HUES48 (cell line): Measurements from ENCODE around the gene GPR161.

Experiments
- H3K27ac ChIP-seq: one replicate; pipeline ENCODE4 v1.7.0; 2013; ENCODE audit warnings: low read depth, low read length, inconsistent platforms
- H3K27me3 ChIP-seq: 2 replicates; pipeline ENCODE4 v1.6.1; 2013; ENCODE audit warnings: mild to moderate bottlenecking, low read length; ENCODE audit not compliant: control insufficient read depth, insufficient read depth
- H3K36me3 ChIP-seq: 2 replicates; pipeline ENCODE4 v1.6.1; 2013; ENCODE audit warnings: low read length; ENCODE audit not compliant: control insufficient read depth, insufficient read depth
- H3K4me1 ChIP-seq: 2 replicates; pipeline ENCODE4 v1.6.1; 2013; ENCODE audit warnings: mild to moderate bottlenecking, low read length; ENCODE audit not compliant: control insufficient read depth, insufficient read depth
- H3K4me3 ChIP-seq: 2 replicates; pipeline ENCODE4 v1.5.1; 2013; ENCODE audit warnings: mild to moderate bottlenecking, low read depth, low read length
- H3K9ac ChIP-seq: 2 replicates; pipeline ENCODE4 v1.6.1; 2013; ENCODE audit warnings: mild to moderate bottlenecking, low read depth, low read length, moderate library complexity
- H3K9me3 ChIP-seq: 2 replicates; pipeline ENCODE4 v1.6.1; 2013; ENCODE audit warnings: low read length; ENCODE audit not compliant: control insufficient read depth, insufficient read depth

The GPR161 gene

DNA sequence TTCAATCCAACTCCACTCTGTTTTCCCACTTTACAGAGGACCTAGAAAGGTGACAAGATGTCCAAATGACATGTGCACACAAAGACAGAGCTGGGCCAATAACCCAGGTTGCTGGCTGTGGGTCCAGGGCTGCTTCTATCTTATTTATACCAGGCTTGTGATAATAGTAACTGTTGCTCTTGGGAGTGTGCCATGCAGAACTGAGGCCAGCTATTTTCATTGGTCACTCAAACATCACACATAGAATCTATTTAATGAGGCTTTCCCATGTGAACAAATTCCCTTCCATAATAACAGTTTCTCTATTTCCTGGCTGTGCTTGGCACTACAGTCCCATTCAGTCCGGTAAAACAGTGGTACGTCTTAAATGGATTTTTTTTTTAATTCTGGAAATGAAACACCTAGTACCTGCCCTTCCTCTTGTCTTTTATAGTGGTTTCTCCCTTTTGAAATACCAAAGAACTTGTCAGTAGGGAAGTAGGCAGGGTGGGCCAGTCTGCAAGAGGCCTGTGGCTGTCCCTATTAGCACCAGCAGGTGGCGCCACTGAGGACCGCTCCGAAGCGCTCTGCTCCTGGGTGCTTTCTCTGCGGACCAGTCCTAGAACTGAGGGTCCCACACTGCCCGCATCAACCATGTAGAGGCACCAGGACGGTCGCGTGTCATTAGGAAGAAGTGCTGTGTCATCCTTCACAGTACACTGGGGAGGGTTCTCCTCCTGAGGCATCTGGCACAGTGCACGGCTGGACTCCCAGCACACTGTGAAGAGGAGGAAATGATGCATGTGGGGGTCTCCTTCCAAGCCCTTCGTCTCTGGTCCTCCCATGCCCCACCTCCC lies 52.1 kb downstream of the GPR161 start:
- H3K27ac ChIP-seq: no peak overlapping the region
- H3K27me3 ChIP-seq: no peaks in the 10 kb centered on the region
- H3K36me3 ChIP-seq: peaks cover 16% of the 10 kb centered on the region
- H3K4me3 ChIP-seq: no peak overlapping the region
- no peaks in the 10 kb centered on the region for H3K9me3 ChIP-seq
- peaks cover 6% of the 10 kb centered on the region; the same call in 1 of the 2 replicates for H3K4me1 ChIP-seq
- H3K9ac ChIP-seq: no peak overlapping the region

DNA sequence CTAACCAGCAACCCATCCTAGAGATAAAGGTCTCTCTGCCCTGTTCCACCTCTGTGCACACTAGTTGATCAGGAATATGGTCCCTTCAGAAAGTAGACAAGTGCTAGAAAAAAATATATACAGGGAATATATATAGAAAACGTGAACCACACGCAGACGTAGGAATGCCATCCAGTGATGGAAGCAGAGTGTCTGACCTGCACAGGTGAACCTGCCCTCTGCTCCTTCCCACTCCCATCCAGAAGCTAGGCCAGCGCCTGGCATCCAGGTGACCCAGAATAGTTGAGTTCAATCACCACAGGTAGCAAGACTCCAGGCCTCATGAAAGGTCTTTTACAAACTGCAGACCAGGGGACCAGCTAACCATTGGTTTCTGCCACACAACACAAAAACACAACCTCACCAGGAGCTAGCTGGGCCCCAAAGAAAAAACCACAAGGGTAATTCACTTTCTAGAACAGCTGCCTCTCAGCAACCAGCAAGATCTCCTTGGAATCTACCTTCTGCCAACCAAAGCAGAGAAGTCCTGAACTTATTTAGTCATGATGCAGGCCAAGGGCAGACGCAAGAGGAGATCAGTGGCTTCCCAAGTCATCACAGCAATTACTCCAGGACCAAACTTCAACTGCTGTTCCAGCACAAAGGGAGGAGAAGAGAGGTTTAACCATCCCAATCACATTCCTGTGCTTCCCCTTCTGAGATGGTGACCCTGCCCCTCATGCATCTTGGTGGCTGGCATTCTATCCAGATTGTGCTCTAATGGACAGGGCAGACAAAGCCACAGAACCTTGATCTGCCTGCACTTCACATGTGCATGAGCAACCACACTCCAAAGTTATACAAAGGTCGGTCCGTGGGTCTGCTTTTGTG lies 53.0 kb downstream of the GPR161 start:
- no peaks in the 10 kb centered on the region for H3K9me3 ChIP-seq
- no peak overlapping the region for H3K27ac ChIP-seq
- no peak overlapping the region for H3K9ac ChIP-seq
- H3K36me3 ChIP-seq: peaks cover 16% of the 10 kb centered on the region
- H3K4me1 ChIP-seq: peaks cover 6% of the 10 kb centered on the region; the same call in 1 of the 2 replicates
- no peaks in the 10 kb centered on the region for H3K27me3 ChIP-seq
- no peak overlapping the region for H3K4me3 ChIP-seq

DNA sequence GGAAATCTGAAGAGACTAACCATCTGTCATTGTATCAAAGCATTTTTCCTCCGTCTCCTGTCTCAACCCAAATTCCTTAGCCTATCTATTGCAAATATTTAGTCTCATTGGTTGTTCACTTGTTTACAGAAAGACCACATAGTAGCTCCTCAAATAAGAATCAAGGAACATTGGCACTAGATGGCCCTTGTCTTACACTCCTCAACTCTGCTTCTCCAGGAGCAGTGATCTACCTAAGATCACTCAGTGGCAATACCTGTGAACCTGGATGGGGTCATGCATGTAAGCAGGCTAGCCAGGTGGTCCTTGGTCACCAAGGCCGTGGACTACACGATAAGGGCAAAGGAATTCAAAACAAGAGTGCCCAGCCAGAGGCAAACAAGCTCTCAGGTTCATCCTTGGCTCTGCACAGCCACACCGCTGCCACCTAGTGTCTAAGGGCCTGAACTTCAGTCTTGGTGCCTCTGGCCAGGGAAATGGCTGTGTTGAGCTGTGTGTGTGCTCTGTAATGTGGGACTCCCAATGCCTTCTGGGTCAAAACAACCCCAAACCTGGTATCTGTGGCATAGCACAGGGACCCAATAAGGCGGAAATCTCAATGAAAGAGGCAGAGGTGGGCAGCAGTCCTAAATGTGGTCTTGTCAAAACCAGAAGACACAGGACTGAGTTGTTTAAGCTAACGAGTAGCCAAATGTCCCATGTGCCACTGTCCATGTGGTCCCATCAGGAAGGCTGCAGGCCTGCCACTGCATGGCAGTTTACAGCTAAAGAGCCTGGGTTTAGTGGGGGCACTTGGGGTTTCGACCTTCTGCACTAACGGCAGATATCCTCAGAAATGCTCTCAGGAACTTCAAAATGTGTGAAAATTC lies 54.5 kb downstream of the GPR161 start:
- H3K27ac ChIP-seq: no peak overlapping the region
- peaks cover 8% of the 10 kb centered on the region for H3K36me3 ChIP-seq
- no peak overlapping the region for H3K9ac ChIP-seq

DNA sequence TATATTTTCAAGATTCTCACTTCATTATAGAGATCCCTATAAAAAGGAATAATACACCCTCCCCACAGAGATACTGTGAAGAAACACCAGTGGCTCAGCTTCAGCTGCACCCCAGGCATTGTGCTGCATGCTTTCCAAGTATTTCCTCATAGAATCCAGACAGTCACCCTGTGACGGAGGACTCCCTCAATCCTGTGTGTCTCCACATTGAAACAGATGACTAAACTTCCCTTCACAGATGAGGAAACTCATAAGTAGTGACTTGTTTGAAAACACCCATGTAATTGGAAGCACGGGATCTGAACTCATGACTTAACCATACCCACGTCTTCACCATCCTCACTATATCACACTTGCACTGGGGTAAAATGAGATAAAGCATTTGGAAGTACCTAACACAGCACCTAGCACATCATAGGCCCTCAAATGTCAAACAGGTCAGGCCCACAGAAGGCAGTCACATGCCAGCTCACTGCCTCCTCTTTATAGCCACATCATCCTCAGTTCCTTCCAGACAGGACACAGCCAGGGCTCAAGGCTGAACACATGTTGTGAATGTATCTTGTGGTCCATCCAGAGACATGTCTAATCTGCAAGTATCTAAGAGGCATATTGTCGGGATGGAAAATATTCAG lies 55.2 kb downstream of the GPR161 start:
- Histone ChIP-seq H3K9ac (no peak overlapping the region), H3K36me3 (peaks cover 11% of the 10 kb centered on the region; the same call in 1 of the 2 replicates), H3K9me3 (no peaks in the 10 kb centered on the region), H3K4me3 (no peak overlapping the region), H3K4me1 (peaks cover 6% of the 10 kb centered on the region; the same call in 1 of the 2 replicates), H3K27me3 (no peaks in the 10 kb centered on the region), H3K27ac (no peak overlapping the region)

More for the DNA sequence above, 54.5 kb downstream of the GPR161 start:
- H3K27me3 ChIP-seq: no peaks in the 10 kb centered on the region
- H3K9me3 ChIP-seq: no peaks in the 10 kb centered on the region
- H3K4me3 ChIP-seq: no peak overlapping the region
- peaks cover 6% of the 10 kb centered on the region; the same call in 1 of the 2 replicates for H3K4me1 ChIP-seq

DNA sequence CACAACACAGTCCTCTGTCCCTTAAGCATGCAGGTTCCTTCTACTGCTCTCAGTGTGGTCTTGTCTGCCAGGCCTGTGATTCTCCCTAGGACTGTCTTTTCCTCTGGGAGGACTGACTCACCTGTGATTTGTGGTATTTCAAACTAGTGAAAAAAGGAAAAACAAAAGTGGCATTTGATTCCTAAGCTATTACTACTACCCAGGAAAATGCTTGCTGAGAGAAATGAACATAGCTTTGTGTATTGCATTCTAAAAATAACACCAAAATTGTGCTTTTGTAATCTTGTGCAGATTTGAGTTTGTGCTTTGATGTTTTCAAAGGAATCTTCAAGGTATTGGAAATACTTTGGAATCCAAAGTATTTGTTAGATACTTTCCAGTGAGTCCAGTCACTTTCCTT lies 57.0 kb downstream of the GPR161 start:
- H3K9me3 ChIP-seq: no peaks in the 10 kb centered on the region
- H3K4me1 ChIP-seq: peaks cover 6% of the 10 kb centered on the region; the same call in 1 of the 2 replicates
- no peak overlapping the region for H3K27ac ChIP-seq
- no peaks in the 10 kb centered on the region for H3K27me3 ChIP-seq
- no peak overlapping the region for H3K9ac ChIP-seq
- H3K36me3 ChIP-seq: peaks cover 26% of the 10 kb centered on the region
- no peak overlapping the region for H3K4me3 ChIP-seq

DNA sequence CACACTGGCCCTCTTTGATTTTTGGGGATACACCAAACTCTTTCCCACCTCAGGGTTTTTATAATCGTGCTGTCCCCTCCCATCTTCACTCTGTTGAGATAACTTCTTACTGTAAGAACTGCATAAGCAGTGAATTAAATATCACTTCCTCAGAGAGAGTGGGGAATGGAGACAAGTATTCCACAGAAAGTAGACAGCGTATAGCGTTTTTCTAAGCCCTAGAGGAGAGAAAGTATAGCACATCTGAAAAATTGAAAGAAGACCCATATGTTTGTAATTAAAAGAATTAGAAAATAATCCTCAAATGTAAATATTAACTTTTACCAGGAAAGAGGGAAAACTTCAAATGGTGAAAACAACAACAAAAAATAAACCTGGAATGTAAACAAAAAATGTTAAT lies 67.3 kb downstream of the GPR161 start:
- H3K27me3 ChIP-seq: no peaks in the 10 kb centered on the region
- H3K9ac ChIP-seq: no peak overlapping the region
- no peak overlapping the region for H3K4me3 ChIP-seq
- H3K36me3 ChIP-seq: peaks cover 90% of the 10 kb centered on the region
- H3K27ac ChIP-seq: no peak overlapping the region
- no peaks in the 10 kb centered on the region for H3K9me3 ChIP-seq
- H3K4me1 ChIP-seq: no peaks in the 10 kb centered on the region

DNA sequence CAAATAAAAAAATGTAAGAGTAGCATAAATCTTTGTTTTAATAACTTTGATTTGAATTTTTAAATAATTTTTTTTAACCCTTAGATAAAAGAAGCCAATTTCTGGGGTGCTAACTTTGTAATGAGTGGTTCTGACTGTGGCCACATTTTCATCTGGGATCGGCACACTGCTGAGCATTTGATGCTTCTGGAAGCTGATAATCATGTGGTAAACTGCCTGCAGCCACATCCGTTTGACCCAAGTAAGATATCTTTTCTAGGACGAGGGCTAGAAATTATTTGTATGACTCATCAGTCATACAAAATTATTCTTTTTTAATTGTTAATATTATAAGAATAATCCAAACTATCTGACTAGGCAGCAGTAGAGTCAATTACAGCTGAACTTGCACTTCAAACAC lies 71.2 kb downstream of the GPR161 start:
- H3K36me3 ChIP-seq: peaks cover 63% of the 10 kb centered on the region

DNA sequence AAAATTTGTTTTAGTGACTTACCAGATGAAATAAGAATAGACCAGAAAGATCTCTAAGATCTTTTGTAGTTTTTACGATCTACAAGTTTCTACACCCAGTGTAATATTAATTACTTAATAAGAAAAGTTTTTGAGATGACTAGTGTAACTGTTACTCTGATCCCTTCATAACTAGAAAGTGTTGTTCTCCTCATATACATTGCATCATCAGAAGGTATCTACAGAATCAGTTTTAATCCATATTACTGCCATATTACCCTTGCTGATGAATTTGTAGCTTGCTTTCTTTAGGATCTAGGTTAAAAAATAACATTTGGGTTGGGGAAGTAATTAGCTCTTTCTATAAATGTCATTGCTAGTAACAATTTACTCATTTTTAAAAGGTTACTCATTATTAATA lies 72.5 kb downstream of the GPR161 start:
- H3K27me3 ChIP-seq: no peaks in the 10 kb centered on the region
- H3K36me3 ChIP-seq: peaks cover 54% of the 10 kb centered on the region
- H3K27ac ChIP-seq: no peak overlapping the region
- no peak overlapping the region for H3K4me3 ChIP-seq
- H3K9ac ChIP-seq: no peak overlapping the region
- no peaks in the 10 kb centered on the region for H3K9me3 ChIP-seq
- H3K4me1 ChIP-seq: no peaks in the 10 kb centered on the region

More for the DNA sequence above, 71.2 kb downstream of the GPR161 start:
- Histone ChIP-seq H3K4me3 (no peak overlapping the region), H3K9me3 (no peaks in the 10 kb centered on the region), H3K27ac (no peak overlapping the region), H3K9ac (no peak overlapping the region), H3K27me3 (no peaks in the 10 kb centered on the region), H3K4me1 (no peaks in the 10 kb centered on the region)

DNA sequence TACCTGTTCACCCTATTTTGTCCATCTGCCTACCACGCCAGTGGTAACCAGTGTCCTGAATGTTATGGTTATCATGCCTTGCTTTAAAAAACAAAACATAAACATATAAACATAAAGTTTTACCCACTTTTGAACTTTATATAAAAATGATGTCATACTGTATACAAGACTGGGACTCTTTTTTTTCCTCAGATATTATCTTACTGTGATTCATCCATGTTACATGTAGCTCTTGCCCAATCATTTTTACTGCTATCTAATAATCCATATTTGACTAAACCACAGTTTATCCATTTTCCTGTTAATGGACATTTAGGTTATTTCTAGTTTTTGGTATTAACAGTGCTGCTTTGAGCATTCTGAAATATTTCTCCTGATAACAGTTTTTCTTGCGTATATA lies 78.8 kb downstream of the GPR161 start:
- Histone ChIP-seq H3K27me3 (no peaks in the 10 kb centered on the region), H3K36me3 (0 out of 2 replicates have a peak, but pooled peaks cover 4% of the 10 kb centered on the region), H3K9ac (no peak overlapping the region), H3K4me1 (no peaks in the 10 kb centered on the region), H3K9me3 (no peaks in the 10 kb centered on the region), H3K4me3 (no peak overlapping the region), H3K27ac (no peak overlapping the region)

DNA sequence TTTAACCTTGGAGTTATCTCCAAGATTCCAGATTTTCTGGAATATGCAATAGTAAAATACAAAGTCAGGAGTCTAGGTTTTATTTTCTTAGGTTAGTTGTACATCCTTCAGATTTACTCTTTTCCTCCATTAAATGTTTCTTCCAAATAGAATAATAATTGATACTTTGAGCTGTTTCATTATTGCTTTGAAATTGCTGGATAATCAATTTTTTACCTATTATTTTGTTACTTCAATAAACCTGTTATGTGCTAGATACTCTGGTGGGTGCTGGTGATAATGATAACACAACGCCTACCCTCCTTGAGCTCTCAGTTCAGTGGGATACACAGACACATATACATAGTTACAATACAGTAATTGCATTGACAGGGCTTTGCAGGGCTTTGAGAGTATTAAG lies 79.4 kb downstream of the GPR161 start:
- H3K4me3 ChIP-seq: no peak overlapping the region
- H3K36me3 ChIP-seq: 0 out of 2 replicates have a peak, but pooled peaks cover 4% of the 10 kb centered on the region
- no peak overlapping the region for H3K27ac ChIP-seq
- no peaks in the 10 kb centered on the region for H3K27me3 ChIP-seq
- no peaks in the 10 kb centered on the region for H3K9me3 ChIP-seq
- no peak overlapping the region for H3K9ac ChIP-seq
- H3K4me1 ChIP-seq: no peaks in the 10 kb centered on the region
